Trophoblast cell (in vitro differentiated cells and primary cell): ENCODE data around the gene SLC29A3.
"Not testable (repeated sequence)": the region's sequence is repeated elsewhere in the genome, so short reads cannot be mapped to it uniquely, and the experiment has no call there.

Source experiments
- DNase-seq, 2 donors: peaks; one replicate each; pipeline ENCODE4 v3.0.0-alpha.2; 2016
- H2AFZ ChIP-seq: 2 replicates; pipeline ENCODE4 v1.6.1; 2013; ENCODE audit warnings: low read length, moderate library complexity, mild to moderate bottlenecking; ENCODE audit not compliant: insufficient read depth, poor library complexity
- H2AK5ac ChIP-seq: 2 replicates; pipeline ENCODE4 v1.6.1; 2013; ENCODE audit warnings: mild to moderate bottlenecking, low read length
- H2BK120ac ChIP-seq: 2 replicates; pipeline ENCODE4 v1.6.1; 2013; ENCODE audit warnings: low read length, mild to moderate bottlenecking, moderate library complexity; ENCODE audit not compliant: insufficient read depth, poor library complexity
- H2BK12ac ChIP-seq: 2 replicates; pipeline ENCODE4 v1.6.1; 2013; ENCODE audit warnings: mild to moderate bottlenecking, low read length, moderate library complexity
- H2BK5ac ChIP-seq: 2 replicates; pipeline ENCODE4 v1.6.1; 2013; ENCODE audit warnings: low read length, low read depth, moderate library complexity, mild to moderate bottlenecking; ENCODE audit not compliant: poor library complexity
- H3K14ac ChIP-seq: 2 replicates; pipeline ENCODE4 v1.6.1; 2013; ENCODE audit warnings: mild to moderate bottlenecking, low read length
- H3K18ac ChIP-seq: 2 replicates; pipeline ENCODE4 v1.6.1; 2013; ENCODE audit warnings: mild to moderate bottlenecking, low read length
- H3K23ac ChIP-seq: 2 replicates; pipeline ENCODE4 v1.6.1; 2013; ENCODE audit warnings: low read length
- H3K27ac ChIP-seq: 2 replicates; pipeline ENCODE4 v1.5.1; 2013; ENCODE audit warnings: low read depth, mild to moderate bottlenecking, inconsistent platforms, low read length, moderate library complexity
- H3K27me3 ChIP-seq: 2 replicates; pipeline ENCODE4 v1.6.1; 2013; ENCODE audit warnings: inconsistent platforms, mild to moderate bottlenecking, low read length, moderate library complexity; ENCODE audit not compliant: insufficient read depth
- H3K36me3 ChIP-seq, 2 experiments: 1 replicate in 1 of 2; 2 replicates in 1 of 2; pipeline ENCODE4 v1.6.1; 2013; ENCODE audit warnings: low read length in 2 of 2, mild to moderate bottlenecking in 2 of 2, moderate library complexity in 1 of 2; ENCODE audit not compliant: insufficient read depth in 2 of 2, control insufficient read depth in 1 of 2
- H3K4ac ChIP-seq: 2 replicates; pipeline ENCODE4 v1.6.1; 2013; ENCODE audit warnings: low read depth, mild to moderate bottlenecking, low read length, moderate library complexity
- H3K4me1 ChIP-seq, 2 experiments: 1 replicate in 1 of 2; 2 replicates in 1 of 2; pipeline ENCODE4 v1.6.1; 2013; ENCODE audit warnings: low read length in 2 of 2, mild to moderate bottlenecking in 2 of 2, moderate library complexity in 1 of 2; ENCODE audit not compliant: insufficient read depth in 2 of 2, control insufficient read depth in 1 of 2
- H3K4me2 ChIP-seq: 2 replicates; pipeline ENCODE4 v1.6.1; 2013; ENCODE audit warnings: inconsistent platforms, mild to moderate bottlenecking, low read length, moderate library complexity
- H3K4me3 ChIP-seq: 2 replicates; pipeline ENCODE4 v1.5.1; 2013; ENCODE audit warnings: mild to moderate bottlenecking, low read depth, low read length, inconsistent platforms
- H3K79me1 ChIP-seq: one replicate; pipeline ENCODE4 v1.6.1; 2013; ENCODE audit warnings: low read length
- H3K79me2 ChIP-seq: 2 replicates; pipeline ENCODE4 v1.6.1; 2013; ENCODE audit warnings: low read length, mild to moderate bottlenecking; ENCODE audit not compliant: control insufficient read depth, insufficient read depth, poor library complexity
- H3K9ac ChIP-seq: 2 replicates; pipeline ENCODE4 v1.6.1; 2013; ENCODE audit warnings: mild to moderate bottlenecking, low read length
- H3K9me3 ChIP-seq: 2 replicates; pipeline ENCODE4 v1.6.1; 2013; ENCODE audit warnings: low read depth, mild to moderate bottlenecking, control low read depth, inconsistent platforms, low read length; ENCODE audit not compliant: insufficient read depth
- H4K12ac ChIP-seq: 2 replicates; pipeline ENCODE4 v1.6.1; 2013; ENCODE audit warnings: low read depth, mild to moderate bottlenecking, low read length, moderate library complexity
- H4K8ac ChIP-seq: 2 replicates; pipeline ENCODE4 v1.6.1; 2013; ENCODE audit warnings: low read depth, mild to moderate bottlenecking, low read length, moderate library complexity
- H4K91ac ChIP-seq: one replicate; pipeline ENCODE4 v1.6.1; 2013; ENCODE audit warnings: low read depth, mild to moderate bottlenecking, low read length, moderate library complexity
- WGBS: extraction: QIAGEN DNeasy Blood & Tissue Kit; methylation state at CpG from one replicate; pipeline ENCODE4 v1.1.7; 2013; ENCODE audit warnings: missing lambda C conversion rate; ENCODE audit not compliant: insufficient read length, insufficient coverage; ENCODE audit errors: extremely low coverage; 5-methylcytosine and 5-hydroxymethylcytosine counted together

Gene SLC29A3

DNA sequence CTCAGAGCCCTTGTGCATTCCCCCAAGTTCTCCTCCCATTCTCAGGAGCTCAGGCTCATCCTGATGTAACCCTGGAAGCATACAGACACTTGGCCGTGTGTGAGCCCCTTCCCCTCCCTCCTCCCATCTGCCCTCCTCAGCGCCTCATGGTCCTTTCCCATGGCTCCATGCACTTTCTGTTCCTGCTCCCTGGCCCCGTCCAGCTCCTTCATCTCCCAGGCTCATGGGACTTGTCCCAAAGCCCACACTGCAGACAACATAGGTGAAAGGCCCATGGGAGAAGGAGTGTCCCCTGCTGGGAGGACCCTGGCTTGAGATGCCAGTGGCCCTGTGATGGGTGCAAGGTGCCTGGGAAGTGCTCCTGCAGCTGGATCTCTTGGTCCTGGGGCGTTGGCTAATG is 24.2 kb upstream of the SLC29A3 start:
- Histone ChIP-seq H3K27ac (no peak overlapping the region), H3K9me3 (peaks cover 2% of the 10 kb centered on the region), H3K18ac (no peak overlapping the region), H2AK5ac (no peak overlapping the region), H4K91ac (no peak overlapping the region), H3K27me3 (no peaks in the 10 kb centered on the region), H2BK12ac (no peak overlapping the region), H3K4me3 (no peak overlapping the region), H3K79me1 (no peaks in the 10 kb centered on the region), H4K12ac (no peak overlapping the region), H2BK5ac (no peak overlapping the region), H3K23ac (no peak overlapping the region), H3K4me1 (no peaks in the 10 kb centered on the region), H3K4me2 (no peak overlapping the region), H3K4ac (no peak overlapping the region), H3K36me3 (peaks cover 86 to 92% of the 10 kb centered on the region in 2 experiments), H2AFZ (no peak overlapping the region), H2BK120ac (no peak overlapping the region), H4K8ac (no peak overlapping the region), H3K14ac (no peak overlapping the region), H3K9ac (no peak overlapping the region), H3K79me2 (no peaks in the 10 kb centered on the region)
- WGBS = no CpG with 5 or more reads among the region's 4 CpGs
- DNase-seq = no peak

DNA sequence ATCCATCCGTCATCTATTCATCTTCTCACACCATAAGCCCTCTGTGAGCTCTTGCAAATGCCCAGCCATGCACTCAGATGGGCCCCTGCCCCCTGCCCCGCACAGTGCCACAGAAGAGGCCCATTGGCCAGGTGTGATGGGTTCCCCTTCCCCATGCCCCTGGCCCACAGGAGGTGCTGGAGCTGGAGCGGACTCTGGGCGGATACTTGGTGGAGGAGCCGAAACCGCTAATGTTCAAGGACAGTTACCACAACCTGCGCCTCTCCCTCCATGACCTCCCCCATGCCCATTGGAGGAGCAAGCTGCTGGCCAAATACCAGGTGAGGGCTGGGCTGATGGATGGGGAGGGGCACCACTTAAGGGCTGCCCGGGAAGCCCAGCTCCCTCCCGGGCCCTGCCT is 23.4 kb upstream of the SLC29A3 start:
- H2BK120ac ChIP-seq = no peak overlapping the region
- no peak overlapping the region for H3K23ac ChIP-seq
- no peak overlapping the region for H3K4me3 ChIP-seq
- no peak overlapping the region for H2BK5ac ChIP-seq
- peaks cover 86 to 93% of the 10 kb centered on the region in 2 experiments for H3K36me3 ChIP-seq
- H3K18ac ChIP-seq = no peak overlapping the region
- H4K12ac ChIP-seq = no peak overlapping the region
- H3K79me2 ChIP-seq = no peaks in the 10 kb centered on the region
- H3K4me2 ChIP-seq = no peak overlapping the region
- H3K14ac ChIP-seq = no peak overlapping the region
- no peaks in the 10 kb centered on the region for H3K27me3 ChIP-seq
- no peak overlapping the region for H3K4ac ChIP-seq
- H4K91ac ChIP-seq = no peak overlapping the region
- H4K8ac ChIP-seq = no peak overlapping the region
- no peak for DNase-seq
- no peaks in the 10 kb centered on the region for H3K79me1 ChIP-seq
- WGBS = no CpG with 5 or more reads among the region's 9 CpGs
- no peak overlapping the region for H3K27ac ChIP-seq
- H2AK5ac ChIP-seq = no peak overlapping the region
- peaks cover 2% of the 10 kb centered on the region for H3K9me3 ChIP-seq
- no peak overlapping the region for H2AFZ ChIP-seq
- H2BK12ac ChIP-seq = no peak overlapping the region
- H3K9ac ChIP-seq = no peak overlapping the region
- no peaks in the 10 kb centered on the region for H3K4me1 ChIP-seq

GRCh38 chr10:71296086-71296485 is 23.0 kb upstream of the SLC29A3 start:
- H3K79me1 ChIP-seq = no peaks in the 10 kb centered on the region
- H2AK5ac ChIP-seq = no peak overlapping the region
- no peaks in the 10 kb centered on the region for H3K4me1 ChIP-seq
- no CpG with 5 or more reads among the region's 5 CpGs for WGBS
- H3K27ac ChIP-seq = no peak overlapping the region
- peaks cover 2% of the 10 kb centered on the region for H3K9me3 ChIP-seq
- no peak overlapping the region for H4K91ac ChIP-seq
- no peak overlapping the region for H3K4me2 ChIP-seq
- H3K23ac ChIP-seq = no peak overlapping the region
- H4K8ac ChIP-seq = no peak overlapping the region
- H3K14ac ChIP-seq = no peak overlapping the region
- no peak for DNase-seq
- no peak overlapping the region for H3K4me3 ChIP-seq
- H2BK5ac ChIP-seq = no peak overlapping the region
- H2AFZ ChIP-seq = no peak overlapping the region
- no peaks in the 10 kb centered on the region for H3K79me2 ChIP-seq
- no peak overlapping the region for H2BK12ac ChIP-seq
- H3K9ac ChIP-seq = no peak overlapping the region
- no peak overlapping the region for H2BK120ac ChIP-seq
- no peak overlapping the region for H3K4ac ChIP-seq
- H3K27me3 ChIP-seq = no peaks in the 10 kb centered on the region
- H3K36me3 ChIP-seq = peaks cover 86 to 93% of the 10 kb centered on the region in 2 experiments
- no peak overlapping the region for H3K18ac ChIP-seq
- no peak overlapping the region for H4K12ac ChIP-seq

GRCh38 chr10:71296811-71297210 is 22.2 kb upstream of the SLC29A3 start:
- H4K12ac ChIP-seq, H3K27me3 ChIP-seq, H3K79me1 ChIP-seq, H4K91ac ChIP-seq, H3K27ac ChIP-seq, H3K79me2 ChIP-seq, H3K4ac ChIP-seq, H3K4me1 ChIP-seq, H2BK5ac ChIP-seq, H3K9me3 ChIP-seq, H2BK120ac ChIP-seq, H3K14ac ChIP-seq, H4K8ac ChIP-seq, DNase-seq, H2BK12ac ChIP-seq, H3K9ac ChIP-seq, H3K4me2 ChIP-seq, H3K18ac ChIP-seq, H2AK5ac ChIP-seq, H3K23ac ChIP-seq, H2AFZ ChIP-seq: not testable (repeated sequence)
- WGBS = no CpG with 5 or more reads among the region's 13 CpGs
- Histone ChIP-seq H3K36me3 (peaks cover 86 to 93% of the 10 kb centered on the region in 2 experiments), H3K4me3 (peak overlapping the region; percentile 26)
